GM19372 (cell line): ENCODE measurements around the gene C10orf62.
"Not testable (repeated sequence)": the region's sequence is repeated elsewhere in the genome, so short reads cannot be mapped to it uniquely, and the experiment has no call there.

Experiments used
- ATAC-seq: cut with Tn5 transposase; IDR thresholded peaks from one replicate; pipeline ENCODE4 v1.9.1; 2021; ENCODE audit warnings: mild to moderate bottlenecking, low read depth, moderate library complexity; ENCODE audit not compliant: unreplicated experiment

The C10orf62 gene, protein sequence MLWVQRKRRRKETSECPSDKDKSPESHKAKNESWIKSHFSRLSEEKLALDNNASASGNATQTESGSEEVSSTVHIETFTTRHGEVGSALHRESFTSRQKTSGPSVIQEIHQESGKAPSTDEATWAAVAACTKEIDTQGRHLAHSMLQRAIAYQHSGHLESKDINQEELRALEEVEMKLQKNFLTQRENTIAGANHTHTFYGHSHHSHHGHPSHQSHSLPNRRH

DNA sequence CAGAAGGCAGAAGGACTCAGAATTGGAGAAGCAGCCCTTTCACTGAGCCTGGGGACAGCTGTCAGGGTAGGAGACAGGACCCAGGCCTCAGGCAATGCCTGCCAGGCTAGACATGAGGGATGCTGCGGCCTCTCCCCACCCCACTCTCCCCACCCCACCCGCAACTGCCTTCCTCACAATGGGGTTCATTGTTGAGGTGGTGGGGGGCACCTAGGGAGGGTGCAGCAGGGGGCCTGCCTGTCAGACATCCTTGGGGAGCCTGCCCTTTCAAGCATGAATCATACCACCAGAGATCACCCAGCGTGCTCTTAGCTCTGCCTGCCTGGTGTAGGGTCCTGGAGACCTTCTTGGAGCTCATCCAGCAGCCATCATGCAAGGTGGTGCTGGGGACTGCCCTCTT is at the start of gene C10orf62:
Gene C10orf62, plus strand, starts transcription at position 243 of the 400 bp plus-strand sequence. CDS start 177 bp downstream, outside the sequence.
- no peak for ATAC-seq

DNA sequence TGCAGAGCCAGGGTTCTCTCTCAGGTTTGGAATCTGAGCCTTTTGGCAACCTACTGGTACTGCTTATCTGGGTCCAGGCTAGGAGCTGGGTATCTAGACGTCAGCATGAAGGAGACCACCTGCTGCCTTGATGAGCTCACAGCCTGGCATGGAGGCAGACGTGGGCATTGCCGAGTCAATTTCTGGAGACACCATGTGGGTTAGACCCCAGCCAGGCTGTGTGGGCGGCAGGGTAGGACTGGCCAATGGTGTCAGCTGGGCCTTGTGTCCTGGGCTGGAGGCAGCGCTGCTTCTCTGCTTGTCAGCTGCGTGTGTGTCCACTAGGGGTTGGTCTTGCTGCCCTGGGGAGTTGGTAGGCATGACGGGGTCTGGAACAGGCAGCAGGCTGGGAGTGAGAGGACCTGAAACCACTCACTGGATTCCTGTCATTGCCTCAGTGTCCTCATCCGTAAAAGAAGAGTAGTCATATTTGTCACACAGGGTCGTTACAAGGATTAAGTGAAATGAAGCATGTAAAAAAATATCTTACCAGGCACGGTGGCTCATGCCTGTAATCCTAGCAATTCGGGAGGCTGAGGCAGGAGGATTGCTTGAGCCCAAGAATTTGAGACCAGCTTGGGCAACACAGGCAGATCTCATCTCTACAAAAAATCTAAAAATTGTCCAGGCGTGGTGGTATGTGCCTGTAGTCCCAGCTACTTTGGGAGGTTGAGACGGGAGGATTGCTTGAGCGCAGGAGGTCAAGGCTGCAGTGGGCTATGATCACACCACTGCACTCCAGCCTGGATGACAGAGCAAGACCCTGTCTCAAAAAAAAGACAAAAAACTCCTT is 48.6 kb upstream of the C10orf62 start:
- ATAC-seq, result no peak

DNA sequence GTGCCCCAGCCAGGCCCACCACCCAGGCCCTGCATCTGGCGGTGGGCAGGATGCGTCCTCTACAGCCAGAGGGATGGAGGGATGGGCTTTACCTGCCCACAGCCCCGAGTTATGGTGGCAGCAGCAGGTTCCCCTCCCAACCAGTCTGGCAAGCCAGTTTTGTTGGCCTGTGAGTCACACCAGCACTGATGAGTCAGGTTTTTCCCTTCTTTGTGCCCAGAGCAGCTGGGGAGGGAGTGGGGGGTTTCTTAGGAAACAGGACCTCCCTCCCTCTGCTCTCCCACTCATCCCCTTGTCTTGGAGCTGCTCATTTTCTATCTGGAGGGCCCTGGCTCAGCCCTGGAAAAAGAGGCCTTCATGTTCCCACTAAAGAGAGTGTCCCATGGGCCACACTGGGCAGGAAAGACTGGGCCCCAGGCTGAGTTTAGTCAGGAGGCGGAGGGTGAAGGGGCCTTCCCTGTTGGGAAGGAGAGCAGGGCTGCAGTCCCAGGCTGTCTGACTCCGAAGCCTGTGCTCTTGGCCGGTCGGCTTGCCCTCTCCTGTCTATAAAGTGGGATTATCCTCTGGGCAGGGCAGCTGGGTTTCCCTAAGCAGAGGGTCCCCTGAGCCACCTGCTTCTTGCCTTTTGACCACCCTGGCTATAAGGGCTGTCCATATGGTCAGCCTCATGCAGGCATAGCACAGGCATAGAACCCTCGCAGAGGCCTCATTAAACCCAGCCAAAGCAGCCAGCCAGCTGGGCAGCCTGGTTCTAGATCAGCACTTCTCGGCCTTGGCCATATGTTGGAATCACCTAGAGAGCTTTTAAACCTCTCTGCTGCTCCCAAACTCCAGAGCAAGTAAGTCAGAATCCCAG is 47.1 kb upstream of the C10orf62 start:
- ATAC-seq, result no peak

DNA sequence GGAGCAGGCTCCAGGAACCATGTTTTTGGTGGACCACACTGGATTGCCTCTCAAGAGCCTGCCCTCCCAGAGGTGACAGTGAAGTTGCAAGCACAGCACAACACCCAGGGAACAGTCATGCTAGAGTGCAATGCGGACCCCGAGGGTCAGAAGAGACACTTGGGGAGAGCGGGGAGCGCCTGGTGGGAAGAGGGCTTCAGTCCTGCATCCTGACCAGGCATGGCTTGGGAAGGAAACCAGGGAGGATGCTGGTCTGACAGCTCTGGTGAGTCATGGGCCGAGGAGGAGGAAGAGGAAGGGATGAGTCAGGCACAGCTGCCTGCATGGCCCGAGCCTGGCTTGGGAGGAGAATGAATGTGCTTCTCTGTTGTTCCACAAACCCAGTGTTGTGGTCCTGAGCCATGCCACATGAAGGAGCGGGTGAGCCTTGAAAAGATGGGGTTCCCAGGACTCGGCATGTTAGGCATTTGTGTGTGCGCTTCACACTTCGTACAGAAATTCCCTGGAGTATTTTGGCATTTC is 46.4 kb upstream of the C10orf62 start:
- no peak for ATAC-seq

DNA sequence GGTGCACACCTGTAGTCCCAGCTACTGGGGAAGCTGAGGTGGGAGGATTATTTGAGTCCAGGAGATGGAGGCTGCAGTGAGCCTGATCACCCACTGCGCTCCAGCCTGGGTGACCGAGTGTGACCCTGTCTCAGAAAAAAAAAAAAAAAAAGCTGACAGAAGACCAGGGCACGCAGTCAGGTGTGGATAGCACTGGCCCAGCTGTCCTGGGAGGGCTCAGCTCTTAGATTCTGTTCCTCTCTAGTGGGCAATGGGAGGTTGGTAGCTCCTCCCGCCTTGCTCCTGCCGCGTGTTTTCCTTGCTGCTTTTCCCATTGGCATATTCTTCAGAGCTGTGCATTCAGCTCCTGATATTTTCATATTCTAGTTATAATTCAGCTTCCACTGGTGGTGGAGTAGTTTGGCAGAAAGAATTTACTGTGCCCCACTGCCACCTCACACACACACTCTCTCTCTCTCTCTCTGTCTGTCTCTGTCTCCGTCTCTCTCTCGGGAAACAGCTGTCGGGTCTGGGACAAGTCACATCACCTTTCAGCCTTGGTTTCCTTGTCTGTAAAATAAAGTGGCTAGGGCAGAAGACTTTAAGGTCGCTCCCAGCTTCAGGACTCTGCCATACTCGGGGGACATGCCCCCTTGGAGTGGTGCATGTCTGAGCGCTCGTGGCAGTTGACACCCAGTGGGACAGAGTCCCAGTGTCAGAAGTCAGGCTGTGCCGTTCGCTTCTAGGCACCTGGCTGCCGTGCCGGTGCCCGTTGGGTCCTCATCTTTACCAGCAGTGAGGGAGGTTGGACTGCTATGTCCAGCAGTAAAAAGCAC is 42.9 kb upstream of the C10orf62 start:
- no peak for ATAC-seq

DNA sequence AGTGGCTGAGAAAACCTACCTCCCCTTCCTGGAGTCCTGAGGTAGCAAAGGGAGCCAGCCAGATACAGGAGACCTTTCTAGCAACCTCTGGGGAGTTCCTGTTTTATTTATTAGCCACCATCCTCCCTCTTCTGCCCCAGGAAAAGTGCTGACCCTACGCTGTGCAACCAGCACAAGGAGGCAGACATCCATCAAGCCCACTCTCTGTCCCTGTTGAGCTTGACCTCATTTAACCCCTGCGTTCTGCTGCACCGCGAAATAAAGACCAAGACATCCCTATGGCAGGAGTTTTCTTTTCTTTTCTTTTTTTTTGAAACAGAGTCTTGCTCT is 42.3 kb upstream of the C10orf62 start:
- no peak for ATAC-seq

DNA sequence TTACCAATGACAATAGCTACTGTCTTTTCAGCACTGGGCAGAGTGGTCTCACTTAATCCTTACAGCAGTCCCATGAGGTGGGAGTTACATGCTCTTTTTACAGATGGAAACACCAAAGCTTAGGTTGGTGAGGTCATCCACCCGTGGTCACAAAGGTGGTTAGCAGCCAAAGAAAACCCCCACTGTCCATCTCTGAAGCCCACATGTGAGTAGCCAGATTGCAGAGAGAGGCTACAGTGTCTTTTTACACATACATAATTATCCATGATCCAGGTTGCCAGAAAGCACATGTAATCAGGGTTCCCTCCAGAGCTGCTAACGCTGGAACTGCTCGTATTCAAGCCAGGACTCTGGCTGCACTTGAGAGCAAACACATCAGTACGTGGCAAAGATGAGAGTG is 41.6 kb upstream of the C10orf62 start:
- ATAC-seq, result no peak

DNA sequence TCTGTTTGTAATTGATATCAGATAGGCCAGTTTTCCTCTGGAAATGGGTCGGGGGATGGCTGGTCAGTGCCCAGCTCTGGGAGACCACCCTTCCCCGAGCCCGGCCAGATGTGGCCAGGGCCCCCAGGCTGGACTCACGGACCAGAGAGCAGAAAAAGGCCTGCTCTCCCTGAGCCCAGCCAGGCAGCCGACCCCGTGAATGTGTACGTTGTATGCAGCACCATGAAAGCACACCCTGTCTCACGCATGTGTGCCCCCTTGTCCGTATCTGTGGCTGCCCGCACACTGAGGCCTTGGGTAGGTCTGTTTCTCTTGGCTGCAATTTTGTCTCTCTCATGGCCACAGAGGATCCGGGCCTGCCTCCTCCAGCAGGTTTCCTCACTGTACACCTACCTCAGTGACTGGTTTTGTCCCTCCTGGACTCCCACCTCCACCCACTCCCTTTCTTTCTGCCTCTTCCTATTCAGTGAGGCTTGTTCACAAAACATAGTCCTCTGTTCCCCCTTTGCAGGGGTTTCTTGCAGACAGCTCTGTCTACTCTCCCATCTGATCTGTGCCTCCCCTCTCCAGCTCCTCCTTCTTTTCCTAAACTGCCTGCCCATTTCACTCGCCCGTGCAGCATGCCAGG is 40.6 kb upstream of the C10orf62 start:
- ATAC-seq, result no peak

DNA sequence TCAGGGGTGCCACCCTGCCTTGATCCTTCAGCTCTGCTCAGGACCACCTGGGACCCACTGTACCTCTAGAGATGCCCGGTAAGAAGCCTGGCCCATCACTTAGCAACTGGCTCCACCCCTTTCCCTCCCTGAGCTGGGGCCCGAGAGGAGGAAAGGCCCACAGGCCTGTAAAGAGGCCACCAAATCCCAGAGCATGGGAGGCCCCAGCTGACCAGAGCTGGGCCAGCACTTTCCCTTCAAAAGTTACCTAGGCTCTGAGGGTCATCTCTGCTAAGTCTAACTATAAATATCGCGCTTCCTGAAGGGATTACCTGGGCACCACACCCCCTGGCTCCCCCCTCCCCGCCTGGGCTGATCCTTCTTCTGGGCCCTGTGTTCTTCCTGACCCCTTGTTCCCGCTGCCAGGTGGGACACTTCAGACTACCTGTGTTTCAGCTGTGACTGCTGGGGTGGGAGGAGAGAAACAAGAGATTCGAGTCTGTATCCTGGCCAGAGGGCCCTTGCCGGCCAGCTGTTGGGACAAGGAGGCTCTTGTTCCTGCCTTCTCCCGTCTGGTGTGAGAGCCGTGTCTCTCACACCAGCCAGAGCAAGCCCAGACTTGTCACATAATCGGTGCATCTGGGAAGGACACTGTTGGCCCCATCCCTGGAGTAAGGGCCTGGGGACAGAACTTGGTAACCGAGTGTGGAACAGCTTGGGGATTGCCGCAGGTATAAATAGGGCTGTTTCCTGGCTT is 39.8 kb upstream of the C10orf62 start:
- ATAC-seq, result no peak

DNA sequence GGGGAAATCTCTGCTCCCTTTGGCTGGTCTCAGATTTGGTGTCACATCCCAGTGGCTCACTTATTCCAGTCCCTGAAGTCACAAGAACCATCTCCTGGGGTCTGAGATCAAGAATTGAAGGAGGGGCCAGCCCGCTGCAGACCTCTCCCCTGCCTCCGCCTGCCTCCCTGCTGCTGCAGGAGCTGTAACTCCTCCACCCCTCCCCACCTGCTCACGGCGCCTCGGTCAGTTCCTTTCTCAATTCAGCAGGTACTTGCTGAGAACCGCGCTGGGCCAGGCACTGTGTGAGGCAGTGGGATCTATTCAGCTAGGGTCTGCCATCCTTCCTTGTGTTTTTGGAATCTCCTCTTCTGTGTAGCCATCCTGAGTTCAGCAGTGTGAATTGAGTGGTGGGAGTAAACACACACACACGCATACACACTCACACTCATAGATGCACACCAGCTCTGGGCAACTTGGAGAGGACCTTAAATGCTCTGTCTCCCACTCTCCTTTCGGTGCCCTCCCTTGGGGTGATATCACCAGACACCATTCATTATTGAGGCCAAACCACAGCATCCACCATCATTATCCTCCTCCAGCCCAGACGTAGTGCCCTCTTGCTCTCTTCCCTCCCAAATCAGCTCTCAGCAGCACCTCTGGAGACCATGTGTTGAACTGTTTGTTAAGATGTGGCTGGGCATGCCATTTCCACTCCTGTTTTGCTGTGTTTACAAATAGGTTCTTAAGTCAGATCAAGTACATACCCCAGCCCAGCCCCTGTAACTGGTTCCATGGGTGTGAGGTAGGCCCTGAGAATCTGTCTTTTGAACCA is 39.0 kb upstream of the C10orf62 start:
- no peak for ATAC-seq

DNA sequence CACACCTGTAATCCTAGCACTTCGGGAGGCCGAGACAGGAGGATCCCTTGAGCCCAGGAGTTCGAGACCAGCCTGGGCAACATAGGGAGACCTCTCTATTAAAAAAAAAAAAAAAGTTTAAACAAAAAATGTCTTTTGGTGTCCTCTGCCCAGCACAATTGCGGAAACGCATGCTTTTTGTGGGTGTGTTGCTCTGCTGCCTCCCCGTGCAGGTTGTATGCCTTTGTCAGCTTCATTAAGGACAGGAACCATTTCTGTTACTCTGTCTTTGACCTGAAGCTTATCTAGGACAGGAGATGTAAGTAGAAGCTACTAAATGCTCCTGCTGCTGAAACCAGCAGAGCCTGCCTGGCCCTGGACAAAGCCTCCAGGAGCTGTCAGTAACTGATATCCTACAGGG is 38.2 kb upstream of the C10orf62 start:
- ATAC-seq, result no peak

DNA sequence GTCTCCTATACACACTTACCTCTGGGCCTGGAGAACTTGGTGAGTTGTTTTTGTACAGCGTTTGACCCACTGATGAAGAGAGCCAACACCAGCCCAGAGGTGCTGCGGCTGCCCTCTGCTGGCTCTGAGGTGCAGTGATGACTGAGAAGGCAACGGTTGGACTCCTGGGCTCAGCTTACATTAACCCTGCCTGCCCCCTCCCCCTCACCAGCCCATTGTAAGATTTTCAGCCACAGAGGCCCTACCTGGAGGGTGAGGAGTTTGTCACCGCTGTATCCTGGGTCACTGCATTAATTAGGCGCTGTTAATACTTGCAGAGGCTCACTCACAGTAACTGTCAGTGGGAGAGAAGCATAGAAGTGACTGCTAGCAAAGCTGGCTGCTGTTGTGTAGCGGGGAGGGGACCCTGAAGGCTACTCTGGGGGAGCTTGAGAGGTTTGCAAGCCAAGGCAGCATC is 35.9 kb upstream of the C10orf62 start:
- no peak for ATAC-seq

DNA sequence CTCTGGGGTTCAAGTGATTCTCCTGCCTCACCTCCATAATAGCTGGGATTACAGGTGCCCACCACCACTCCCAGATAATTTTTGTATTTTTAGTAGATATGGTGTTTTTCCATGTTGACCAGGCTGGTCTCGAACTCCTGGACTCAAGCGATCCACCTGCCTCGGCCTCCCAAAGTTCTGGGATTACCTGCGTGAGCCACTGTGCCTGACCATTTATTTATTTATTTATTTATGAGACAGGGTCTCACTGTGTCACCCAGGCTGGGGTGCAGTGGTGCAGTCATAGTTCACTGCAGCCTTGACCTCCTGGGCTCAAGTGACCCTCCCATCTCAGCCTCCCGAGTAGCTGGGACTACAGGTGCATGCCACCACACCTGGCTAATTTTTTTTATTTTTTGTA is 35.2 kb upstream of the C10orf62 start:
- not testable (repeated sequence) for ATAC-seq

DNA sequence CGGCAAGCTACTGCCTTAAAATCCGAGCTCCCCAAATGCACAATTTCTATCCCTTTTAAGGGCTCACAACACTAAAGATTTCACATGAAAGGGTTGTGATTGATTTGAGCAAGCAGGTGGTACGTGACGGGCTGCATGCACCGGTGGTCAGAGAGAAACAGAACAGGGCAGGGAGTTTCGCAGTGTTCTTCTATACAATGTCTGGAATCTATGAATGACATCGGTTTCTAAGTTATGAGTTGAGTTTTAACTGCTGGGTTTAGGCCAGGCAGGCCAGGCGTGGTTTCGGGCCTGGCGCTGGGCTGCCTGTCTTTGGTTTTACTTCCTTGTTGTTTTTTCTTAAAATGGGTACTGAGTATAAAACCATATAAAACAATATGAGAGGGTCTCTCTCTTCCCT is 34.0 kb upstream of the C10orf62 start:
- not testable (repeated sequence) for ATAC-seq

DNA sequence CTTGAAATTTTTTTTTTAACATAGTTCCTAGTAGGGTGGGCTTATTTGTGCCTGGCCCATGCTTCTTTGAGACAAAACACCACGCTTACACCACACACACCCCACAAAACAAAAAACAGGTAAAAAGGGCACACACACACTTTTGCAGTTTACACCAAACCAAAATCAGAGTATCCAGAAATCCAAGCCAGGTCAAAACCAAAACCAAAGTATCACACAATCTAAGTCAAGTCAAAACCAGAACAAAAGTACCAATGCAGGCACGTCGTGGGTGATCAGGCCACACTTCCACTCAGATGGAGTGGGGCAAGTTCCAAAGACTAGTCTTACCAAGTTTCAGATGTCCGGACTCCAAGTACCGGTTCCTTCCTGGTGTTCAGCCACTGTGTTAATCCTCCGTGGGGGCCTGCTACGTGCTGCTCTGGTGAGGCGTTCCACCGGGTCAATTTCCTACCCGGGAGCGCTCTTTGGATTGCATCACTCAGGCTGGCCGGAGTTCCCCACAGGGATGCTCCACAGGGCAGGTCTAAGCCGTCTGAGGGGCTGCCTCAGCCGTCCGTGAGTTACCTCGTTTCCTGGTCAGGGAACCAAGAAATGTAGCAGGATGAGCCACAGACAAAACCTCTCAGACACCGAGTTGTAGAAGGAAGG is 28.7 kb upstream of the C10orf62 start:
- ATAC-seq, result not testable (repeated sequence)

DNA sequence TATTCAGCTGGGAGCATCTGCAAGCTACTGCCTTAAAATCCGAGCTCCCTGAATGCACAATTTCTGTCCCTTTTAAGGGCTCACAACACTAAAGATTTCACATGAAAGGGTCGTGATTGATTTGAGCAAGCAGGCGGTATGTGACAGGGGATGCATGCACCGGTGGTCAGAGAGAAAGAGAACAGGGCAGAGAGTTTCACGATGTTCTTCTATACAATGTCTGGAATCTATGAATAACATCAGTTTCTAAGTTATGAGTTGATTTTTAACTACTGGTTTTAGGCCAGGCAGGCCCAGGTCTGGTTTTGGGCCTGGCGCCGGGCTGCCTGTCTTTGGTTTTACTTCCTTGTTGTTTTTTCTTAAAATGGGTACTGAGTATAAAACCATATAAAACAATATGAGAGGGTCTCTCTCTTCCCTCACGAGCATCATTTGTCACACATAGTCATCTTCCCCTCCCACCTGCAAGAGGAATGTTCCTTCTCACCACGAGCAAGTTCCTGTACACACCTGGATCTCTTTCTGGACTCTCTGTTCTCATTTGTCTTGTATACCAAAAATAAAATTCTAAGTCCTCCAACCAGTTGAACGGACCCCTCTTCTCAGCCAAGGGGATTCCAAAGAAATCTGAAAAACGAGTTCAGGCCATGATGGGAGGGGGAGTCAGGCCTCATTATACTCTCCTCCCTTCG is 28.0 kb upstream of the C10orf62 start:
- not testable (repeated sequence) for ATAC-seq

DNA sequence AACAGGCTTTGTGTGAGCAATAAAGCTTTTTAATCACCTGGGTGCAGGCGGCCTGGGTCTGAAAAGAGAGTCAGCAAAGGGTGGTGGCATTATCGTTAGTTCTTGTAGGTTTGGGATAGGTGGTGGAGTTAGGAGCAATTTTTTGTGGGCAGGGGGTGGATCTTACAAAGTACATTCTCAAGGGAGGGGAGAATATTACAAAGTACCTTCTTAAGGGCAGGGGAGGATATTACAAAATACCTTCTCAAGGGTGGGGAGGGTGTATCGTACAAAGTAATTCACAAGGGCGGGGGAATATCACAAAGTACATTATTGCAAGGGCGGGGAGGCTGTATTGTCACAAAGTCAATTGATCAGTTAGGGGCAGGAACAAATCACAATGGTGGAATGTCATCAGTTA is 27.2 kb upstream of the C10orf62 start:
- not testable (repeated sequence) for ATAC-seq
